ENCODE results near the gene HOXC13. TPM values are rescaled to one million over a fixed set of nuclear protein-coding genes. Genes with fewer than 3 reads are reported as not detected.

Gene HOXC13
- total and polyA plus RNA-seq, 9 of the 15 experiments (the other 6 are each of a cell fraction or from before 2014, with no cell fraction given): 0.03 to 0.29 (median 0.17) TPM; not detected in 2

- Histone ChIP-seq H3K9ac (ENCODE audit: insufficient read depth in 1 of 2, low read depth in 2 of 2, low read length in 2 of 2) (peak overlapping the region; percentile 87 to 96), H3K4me1 (replicated peaks in 1 of 2; ENCODE audit: control insufficient read depth in 2 of 2, insufficient read depth in 2 of 2, low read length in 2 of 2) (peaks cover 41 to 68% of the 10 kb centered on the region in 2 experiments), H3K4me2 (ENCODE audit: insufficient read depth, low read length) (peak overlapping the region; percentile 92), H3K27ac (ENCODE audit: extremely low read depth, low read depth, low read length) (peak overlapping the region; percentile 94), H3K79me2 (ENCODE audit: control insufficient read depth, insufficient read depth, low read length) (peaks cover 27% of the 10 kb centered on the region), H4K20me1 (replicated peaks; ENCODE audit: control insufficient read depth, insufficient read depth, low read length) (no peaks in the 10 kb centered on the region), H2AFZ (ENCODE audit: low read depth, low read length) (peak overlapping the region; percentile 93), H3K4me3 (peak overlapping the region; percentile 61), H3K9me3 (replicated peaks; ENCODE audit: control insufficient read depth, insufficient read depth, low read depth, low read length) (no peaks in the 10 kb centered on the region), H3K36me3 (ENCODE audit: control insufficient read depth, insufficient read depth, low read length) (no peaks in the 10 kb centered on the region), H3K27me3 (ENCODE audit: control insufficient read depth in 2 of 2, insufficient read depth in 2 of 2, low read length in 2 of 2) (peaks cover 0 to 10% of the 10 kb centered on the region in 2 experiments; a peak in 2 of 5 replicates), H3K9me1 (ENCODE audit: control insufficient read depth, insufficient read depth, low read length) (no peaks in the 10 kb centered on the region)
- no peak for FAIRE-seq
- in situ Hi-C loops (cut with MboI): no loop called here
- intact Hi-C loops (cut with micrococcal nuclease): no loop called here
- ChIA-PET POLR2A (interaction anchor here (1.2 to 1.9 kb wide), 2 partner anchors 23 to 213 kb away, joined by 4 read pairs; no protein-coding TSS in a partner anchor), CTCF (ENCODE audit: low intra/inter-chr PET ratio) (no interaction called here)
- DNase-seq (ENCODE audit: extremely low read depth in 1 of 4, low spot score in 3 of 4): peak; percentile 65 to 75 (median 72)
- 2% methylated on average over 20 of the region's 60 CpGs for WGBS (ENCODE audit: insufficient coverage, low coverage, missing lambda C conversion rate)
- BruUV-seq (replicated peaks): no TSS peak
- peak; percentile 55 for ATAC-seq
- 0 out of 2 replicates have a peak, but pooled peaks have one; percentile 57 for TF ChIP-seq ERF (CRISPR knock-in tag; IDR thresholded peaks at IDR 0.05)
- no peak for TF ChIP-seq PHF20 (IDR thresholded peaks at IDR 0.05; ENCODE audit: partially characterized antibody)
- TF ChIP-seq KDM1A (IDR thresholded peaks at IDR 0.05): peak in 1 of 2 experiments; percentile 48; a peak in 1 of 4 replicates
- TF ChIP-seq POLR2B (IDR thresholded peaks at IDR 0.05; ENCODE audit: low read depth, partially characterized antibody): peak; percentile 18
- no peak for TF ChIP-seq TGIF2 (CRISPR knock-in tag; IDR thresholded peaks at IDR 0.05)
- TF ChIP-seq ZNF780A (CRISPR knock-in tag; IDR thresholded peaks at IDR 0.05): no peak
- peak; percentile 44 for TF ChIP-seq PCBP1 (IDR thresholded peaks at IDR 0.05; ENCODE audit: low read depth, low read length, poor library complexity, severe bottlenecking)
- no peak for TF ChIP-seq MCM3 (IDR thresholded peaks at IDR 0.05)
- peak; percentile 46 for TF ChIP-seq POLR2G (IDR thresholded peaks at IDR 0.05; ENCODE audit: low read depth, low read length)
- peak; percentile 68 for TF ChIP-seq SOX6 (IDR thresholded peaks at IDR 0.05)
- peak; percentile 57; the same call in 1 of the 2 replicates for TF ChIP-seq ZNF75A (CRISPR knock-in tag; IDR thresholded peaks at IDR 0.05)
- TF ChIP-seq BRD4 (IDR thresholded peaks at IDR 0.05): no peak
- no peak for TF ChIP-seq ZNF134 (CRISPR knock-in tag; conservative IDR thresholded peaks at IDR 0.05)
- TF ChIP-seq UBTF (IDR thresholded peaks at IDR 0.05; ENCODE audit: borderline replicate concordance in 1 of 2, low read depth in 2 of 2, low read length in 2 of 2): peak in 1 of 2 experiments; percentile 51; a peak in 1 of 4 replicates
- no peak for TF ChIP-seq SAP30 (IDR thresholded peaks at IDR 0.05; ENCODE audit: borderline replicate concordance, insufficient read depth, low read depth, low read length, poor library complexity, severe bottlenecking)
- TF ChIP-seq HES1 (IDR thresholded peaks at IDR 0.05; ENCODE audit: low read depth): 0 out of 2 replicates have a peak, but pooled peaks have one; percentile 26
- TF ChIP-seq BRF1 (IDR thresholded peaks at IDR 0.05; ENCODE audit: borderline replicate concordance, extremely low read depth, insufficient read length): no peak
- TF ChIP-seq ETV5 (CRISPR knock-in tag; IDR thresholded peaks at IDR 0.05; ENCODE audit: low read depth): 0 out of 2 replicates have a peak, but pooled peaks have one; percentile 37
- 0 out of 2 replicates have a peak, but pooled peaks have one; percentile 20 for TF ChIP-seq NR1H2 (CRISPR knock-in tag; IDR thresholded peaks at IDR 0.05)
- no peak for TF ChIP-seq ZFP1 (CRISPR knock-in tag; IDR thresholded peaks at IDR 0.05)
- no peak for TF ChIP-seq HSF4 (CRISPR knock-in tag; IDR thresholded peaks at IDR 0.05; ENCODE audit: borderline replicate concordance)
These were observed 55.8 kb downstream of the HOXC13 start for GRCh38 chr12:53994264-53995001.

Data from K562 (cell line).